Measurements from ENCODE around the gene BIRC2.

GRCh38 chr11:102314784-102315183 is 32.2 kb upstream of the BIRC2 start:
- TF ChIP-seq CTCF (IDR thresholded peaks at IDR 0.05) (no peak), POLR2AphosphoS5 (IDR thresholded peaks at IDR 0.05; ENCODE audit: low read depth, low read length) (no peak), RFX5 (IDR thresholded peaks at IDR 0.05; ENCODE audit: low read length) (no peak), SIN3A (IDR thresholded peaks at IDR 0.05; ENCODE audit: borderline replicate concordance, low read depth, low read length) (no peak), TAF1 (IDR thresholded peaks at IDR 0.05; ENCODE audit: borderline replicate concordance, low read depth, low read length) (no peak), RCOR1 (IDR thresholded peaks at IDR 0.05; ENCODE audit: low read length) (no peak), ZBTB33 (IDR thresholded peaks at IDR 0.05; ENCODE audit: borderline replicate concordance, low read depth) (no peak), RAD21 (IDR thresholded peaks at IDR 0.05; ENCODE audit: low read length) (no peak), EP300 (IDR thresholded peaks at IDR 0.05; ENCODE audit: borderline replicate concordance in 1 of 2, low read depth in 1 of 2, low read length in 1 of 2) (no peak), CHD2 (IDR thresholded peaks at IDR 0.05; ENCODE audit: low read length, partially characterized antibody) (no peak), RXRA (IDR thresholded peaks at IDR 0.05; ENCODE audit: borderline replicate concordance, low read depth) (no peak)
- TF ChIP-seq, protein P1, sequence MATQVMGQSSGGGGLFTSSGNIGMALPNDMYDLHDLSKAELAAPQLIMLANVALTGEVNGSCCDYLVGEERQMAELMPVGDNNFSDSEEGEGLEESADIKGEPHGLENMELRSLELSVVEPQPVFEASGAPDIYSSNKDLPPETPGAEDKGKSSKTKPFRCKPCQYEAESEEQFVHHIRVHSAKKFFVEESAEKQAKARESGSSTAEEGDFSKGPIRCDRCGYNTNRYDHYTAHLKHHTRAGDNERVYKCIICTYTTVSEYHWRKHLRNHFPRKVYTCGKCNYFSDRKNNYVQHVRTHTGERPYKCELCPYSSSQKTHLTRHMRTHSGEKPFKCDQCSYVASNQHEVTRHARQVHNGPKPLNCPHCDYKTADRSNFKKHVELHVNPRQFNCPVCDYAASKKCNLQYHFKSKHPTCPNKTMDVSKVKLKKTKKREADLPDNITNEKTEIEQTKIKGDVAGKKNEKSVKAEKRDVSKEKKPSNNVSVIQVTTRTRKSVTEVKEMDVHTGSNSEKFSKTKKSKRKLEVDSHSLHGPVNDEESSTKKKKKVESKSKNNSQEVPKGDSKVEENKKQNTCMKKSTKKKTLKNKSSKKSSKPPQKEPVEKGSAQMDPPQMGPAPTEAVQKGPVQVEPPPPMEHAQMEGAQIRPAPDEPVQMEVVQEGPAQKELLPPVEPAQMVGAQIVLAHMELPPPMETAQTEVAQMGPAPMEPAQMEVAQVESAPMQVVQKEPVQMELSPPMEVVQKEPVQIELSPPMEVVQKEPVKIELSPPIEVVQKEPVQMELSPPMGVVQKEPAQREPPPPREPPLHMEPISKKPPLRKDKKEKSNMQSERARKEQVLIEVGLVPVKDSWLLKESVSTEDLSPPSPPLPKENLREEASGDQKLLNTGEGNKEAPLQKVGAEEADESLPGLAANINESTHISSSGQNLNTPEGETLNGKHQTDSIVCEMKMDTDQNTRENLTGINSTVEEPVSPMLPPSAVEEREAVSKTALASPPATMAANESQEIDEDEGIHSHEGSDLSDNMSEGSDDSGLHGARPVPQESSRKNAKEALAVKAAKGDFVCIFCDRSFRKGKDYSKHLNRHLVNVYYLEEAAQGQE (IDR thresholded peaks at IDR 0.05; ENCODE audit: low read depth, low read length): no peak
- TF ChIP-seq, protein P2, sequence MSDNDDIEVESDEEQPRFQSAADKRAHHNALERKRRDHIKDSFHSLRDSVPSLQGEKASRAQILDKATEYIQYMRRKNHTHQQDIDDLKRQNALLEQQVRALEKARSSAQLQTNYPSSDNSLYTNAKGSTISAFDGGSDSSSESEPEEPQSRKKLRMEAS (IDR thresholded peaks at IDR 0.05; ENCODE audit: low read depth): no peak
